Globus pallidus (tissue), 1 donor: ENCODE measurements around the gene FGFR2.

ENCODE experiments used
- DNase-seq: peaks from one replicate; pipeline ENCODE4 v3.0.0-alpha.2; 2015; ENCODE audit warnings: low spot score

Gene FGFR2

GRCh38 chr10:121598263-121599249 is at the start of gene FGFR2:
FGFR2 (minus strand) TSS chr10:121598444; CDS start chr10:121593817, 4,627 bp downstream.
- DNase-seq: peak; percentile 87

DNA sequence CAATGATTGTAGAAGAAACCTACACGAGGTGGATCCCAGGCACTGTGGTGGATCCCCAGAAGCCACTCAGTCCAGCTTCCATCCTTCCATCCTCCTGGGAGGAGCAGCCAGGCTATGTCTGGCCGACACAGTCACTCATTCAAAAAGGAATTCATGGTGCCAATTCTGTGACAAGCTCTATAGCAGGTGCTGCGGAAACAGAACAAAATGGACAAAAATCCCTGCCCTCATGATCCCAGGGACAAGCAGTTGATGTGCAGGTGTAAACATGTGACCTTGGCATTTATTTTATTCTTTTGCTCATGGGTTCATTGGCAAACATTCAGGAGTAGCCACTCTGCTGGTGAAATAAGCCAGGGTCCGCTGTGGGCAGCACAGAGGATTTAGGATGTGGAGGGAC is 49.2 kb upstream of the FGFR2 start:
- DNase-seq: peak; percentile 63

- DNase-seq: no peak
Observed at GRCh38 chr10:121645696-121646095, 47.5 kb upstream of the FGFR2 start.

GRCh38 chr10:121644501-121644900 is 46.3 kb upstream of the FGFR2 start:
- DNase-seq: no peak

GRCh38 chr10:121640266-121640665 is 42.0 kb upstream of the FGFR2 start:
- no peak for DNase-seq

- no peak for DNase-seq
Observed at GRCh38 chr10:121639416-121639815, 41.2 kb upstream of the FGFR2 start.

DNA sequence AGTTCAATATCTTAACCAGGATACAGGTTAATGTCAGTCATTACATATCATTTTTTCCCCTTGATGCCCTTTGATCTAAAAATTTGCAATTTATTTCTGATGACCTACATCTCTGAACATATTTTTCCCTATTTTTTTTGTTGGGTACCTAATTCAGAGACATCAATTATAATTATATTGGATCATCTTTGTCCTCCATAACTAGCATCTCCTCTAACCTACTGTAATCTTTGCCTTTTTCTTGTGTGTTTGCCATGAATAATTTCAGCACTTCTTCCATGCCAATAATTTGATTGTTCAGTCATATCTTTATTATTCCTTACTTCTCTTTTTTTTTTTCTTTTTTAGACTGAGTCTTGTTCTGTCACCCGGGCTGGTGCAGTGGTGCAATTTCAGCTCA is 39.2 kb upstream of the FGFR2 start:
- no peak for DNase-seq

DNA sequence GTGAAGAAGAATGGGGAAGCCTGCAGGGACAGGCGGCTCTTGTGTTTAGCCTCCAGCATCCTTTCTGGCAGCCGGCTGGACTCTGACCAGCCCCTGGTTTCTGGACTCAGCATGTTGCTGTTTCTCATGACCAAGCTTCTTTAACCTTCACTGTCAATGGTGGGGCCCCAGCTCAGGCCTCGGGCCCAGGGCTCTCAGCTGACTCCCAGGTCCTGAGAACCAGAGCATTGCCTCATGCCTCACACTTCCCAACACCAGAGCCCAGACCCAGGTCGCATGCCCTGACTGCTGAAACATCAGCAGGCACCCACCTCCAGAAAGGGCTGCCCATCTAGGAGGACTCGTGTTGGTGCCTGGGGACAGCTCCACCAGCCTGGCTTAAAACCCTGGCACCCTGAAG is 34.8 kb upstream of the FGFR2 start:
- no peak for DNase-seq

DNA sequence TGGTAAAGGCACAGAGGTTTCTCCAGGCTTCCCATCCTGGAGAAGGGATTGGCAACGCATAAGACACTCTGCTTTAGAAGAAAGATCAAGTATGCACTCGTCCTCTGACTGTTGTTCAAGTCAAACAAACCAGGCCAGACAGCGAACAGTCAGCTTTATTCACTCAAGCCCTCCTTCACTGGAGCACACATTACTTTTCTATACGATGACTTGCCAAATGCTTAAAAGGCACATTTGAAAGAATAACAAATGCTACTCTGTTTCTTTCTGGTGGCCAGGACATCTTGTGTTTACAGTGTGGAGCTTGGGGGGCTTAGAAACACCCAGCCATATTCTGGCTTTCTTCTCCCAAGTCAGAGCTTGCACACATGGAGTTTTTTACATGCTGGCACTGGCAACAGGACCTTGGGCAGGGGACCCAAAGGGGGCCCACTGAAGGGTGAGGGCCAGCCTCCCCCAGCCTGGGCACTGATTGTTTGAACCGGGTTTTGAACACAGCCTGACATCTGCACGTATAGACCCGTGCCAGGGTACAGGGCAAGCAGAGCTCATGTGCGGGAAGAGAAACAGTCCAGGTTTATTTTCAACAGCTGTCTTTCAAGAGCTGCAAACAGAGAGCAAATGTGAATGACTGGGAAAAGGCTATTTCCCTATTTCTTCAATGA is 33.3 kb upstream of the FGFR2 start:
- no peak for DNase-seq

DNA sequence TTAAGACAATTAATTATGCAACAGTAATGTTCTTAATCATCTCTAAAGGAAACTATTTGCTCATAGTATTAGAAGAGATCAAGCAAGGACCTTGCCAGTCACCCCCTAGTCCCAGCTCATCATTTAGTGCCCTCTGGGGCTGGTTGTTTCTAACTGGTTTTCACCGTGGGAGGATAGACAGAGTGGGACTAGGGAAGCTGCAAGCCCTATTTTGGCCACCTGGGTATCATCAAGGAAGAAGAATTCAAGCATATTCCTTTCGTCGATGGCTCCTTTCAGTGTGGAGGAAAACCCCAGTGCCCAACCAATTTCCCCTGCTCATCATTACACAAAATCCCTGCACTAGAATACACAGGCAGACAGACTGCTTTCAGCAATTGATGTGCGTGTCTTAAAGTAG is 30.6 kb upstream of the FGFR2 start:
- DNase-seq: no peak

- DNase-seq: no peak
Observed at GRCh38 chr10:121627876-121628581, 29.8 kb upstream of the FGFR2 start.

GRCh38 chr10:121624836-121625486 is 26.7 kb upstream of the FGFR2 start:
- DNase-seq: no peak

DNA sequence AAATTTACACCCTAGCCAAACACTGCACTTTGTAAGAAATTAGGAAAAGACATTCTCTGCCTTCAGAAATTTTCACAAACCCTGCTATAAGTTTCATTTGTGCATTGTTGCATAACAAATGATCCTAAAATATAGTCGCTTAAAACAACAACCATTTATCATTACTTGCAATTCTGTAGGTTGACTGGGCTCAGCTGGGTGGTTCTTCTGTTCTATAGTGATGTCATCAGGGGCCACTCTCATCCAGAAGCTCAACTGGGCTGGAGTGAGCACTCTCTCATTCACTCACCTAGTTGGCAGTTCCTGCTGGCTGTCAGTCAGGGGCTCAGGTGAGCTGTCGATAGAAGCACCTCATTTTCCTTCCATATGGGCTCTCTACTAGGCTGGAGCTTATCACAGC is 20.7 kb upstream of the FGFR2 start:
- DNase-seq: no peak

DNA sequence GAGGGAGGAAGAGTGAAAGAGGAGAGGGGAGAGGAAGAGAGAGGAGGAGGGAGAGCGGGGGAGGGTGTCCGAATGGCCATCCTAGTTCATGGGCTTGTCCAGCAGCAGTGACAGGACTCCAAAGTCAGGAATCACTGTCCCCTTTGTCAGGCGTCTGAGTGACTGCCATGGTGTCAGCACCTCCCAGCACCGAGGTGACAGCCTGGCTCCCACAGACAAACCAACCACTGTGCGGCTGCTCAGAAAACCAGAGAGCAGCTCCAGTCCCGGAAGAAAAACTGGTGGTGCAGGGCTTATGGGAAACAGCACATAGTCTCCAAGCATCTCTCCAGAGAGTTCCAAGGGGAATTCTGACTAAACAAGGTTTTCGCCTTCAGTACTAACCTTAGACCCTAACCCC is 18.9 kb upstream of the FGFR2 start:
- DNase-seq: peak; percentile 91

DNA sequence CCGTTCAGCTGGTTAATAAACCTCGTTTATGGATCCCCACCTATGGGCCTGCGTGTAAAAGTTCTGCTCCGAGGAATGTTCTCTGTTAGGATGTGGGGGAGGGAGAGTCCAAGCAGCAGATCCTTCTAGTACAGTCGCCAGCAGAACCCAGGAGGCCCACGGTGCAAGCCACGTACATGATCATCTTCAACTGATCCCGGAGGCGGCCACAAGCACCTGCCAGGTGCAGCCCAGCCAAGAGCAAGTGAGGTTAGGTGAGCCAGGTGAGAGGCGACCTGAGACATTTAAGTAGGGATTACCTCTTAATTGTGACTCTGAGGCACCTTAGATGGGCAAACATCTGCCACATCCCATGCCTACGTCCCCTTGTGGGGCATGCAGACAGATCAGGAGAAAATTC is 18.0 kb upstream of the FGFR2 start:
- no peak for DNase-seq

- DNase-seq: no peak
Observed at GRCh38 chr10:121615836-121616235, 17.6 kb upstream of the FGFR2 start.

DNA sequence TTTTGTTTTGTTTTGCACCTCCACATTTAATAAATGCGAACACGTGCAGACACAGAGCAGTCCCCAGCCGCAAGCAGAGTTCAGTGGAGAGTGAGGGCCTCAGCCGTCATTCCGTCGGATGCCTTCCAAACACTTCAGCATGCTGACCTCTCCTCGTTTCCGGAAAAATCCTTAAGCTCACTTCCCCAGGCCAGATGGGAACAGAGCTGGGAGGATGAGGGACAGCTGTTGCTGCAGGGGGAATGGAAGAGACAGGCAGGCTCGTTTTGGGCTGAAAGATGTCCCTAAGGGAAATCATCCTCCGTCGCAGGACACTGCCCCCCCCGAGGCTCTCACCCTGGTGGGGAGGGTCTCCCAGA is 17.2 kb upstream of the FGFR2 start:
- no peak for DNase-seq

DNA sequence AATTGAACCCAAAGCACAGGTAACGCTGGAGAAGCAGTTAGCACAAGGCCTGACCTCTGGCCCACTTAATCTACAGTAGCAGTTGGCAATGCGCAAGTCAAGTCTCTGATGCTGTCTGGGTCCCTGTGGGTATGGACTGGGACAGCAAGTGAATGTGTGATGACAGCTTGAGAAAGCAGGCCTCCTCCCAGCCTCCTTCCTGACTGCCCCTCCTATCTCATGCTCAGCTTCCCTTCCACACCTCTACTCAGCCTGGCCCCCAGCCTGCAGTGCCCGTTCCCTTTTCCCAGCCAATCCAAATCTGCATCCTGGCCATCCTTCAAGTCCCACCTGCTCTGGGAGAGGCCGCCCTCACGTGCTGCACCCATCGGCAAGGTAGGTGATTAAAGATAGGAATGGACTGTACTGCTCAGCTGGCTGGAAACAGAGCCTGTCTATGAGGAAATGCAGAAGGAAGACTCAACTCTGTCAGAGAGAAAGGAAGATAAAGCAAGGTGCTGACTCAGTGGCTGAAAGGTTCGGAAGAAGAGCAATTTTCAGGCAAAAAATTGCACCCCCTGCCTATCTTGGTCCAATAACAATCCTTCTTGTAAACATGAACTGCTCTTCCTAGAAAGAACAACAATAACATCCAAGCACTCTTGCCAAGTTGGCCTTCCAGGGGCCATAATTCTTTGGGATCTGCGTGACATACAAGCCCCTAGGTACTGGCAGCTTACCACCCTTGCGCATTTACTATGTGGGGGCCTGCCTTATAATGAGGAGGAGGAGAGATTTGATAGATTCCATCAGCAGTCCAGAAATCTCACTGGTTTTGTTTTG is 16.6 kb upstream of the FGFR2 start:
- DNase-seq: no peak

- DNase-seq: no peak
Observed at GRCh38 chr10:121613456-121613855, 15.2 kb upstream of the FGFR2 start.

DNA sequence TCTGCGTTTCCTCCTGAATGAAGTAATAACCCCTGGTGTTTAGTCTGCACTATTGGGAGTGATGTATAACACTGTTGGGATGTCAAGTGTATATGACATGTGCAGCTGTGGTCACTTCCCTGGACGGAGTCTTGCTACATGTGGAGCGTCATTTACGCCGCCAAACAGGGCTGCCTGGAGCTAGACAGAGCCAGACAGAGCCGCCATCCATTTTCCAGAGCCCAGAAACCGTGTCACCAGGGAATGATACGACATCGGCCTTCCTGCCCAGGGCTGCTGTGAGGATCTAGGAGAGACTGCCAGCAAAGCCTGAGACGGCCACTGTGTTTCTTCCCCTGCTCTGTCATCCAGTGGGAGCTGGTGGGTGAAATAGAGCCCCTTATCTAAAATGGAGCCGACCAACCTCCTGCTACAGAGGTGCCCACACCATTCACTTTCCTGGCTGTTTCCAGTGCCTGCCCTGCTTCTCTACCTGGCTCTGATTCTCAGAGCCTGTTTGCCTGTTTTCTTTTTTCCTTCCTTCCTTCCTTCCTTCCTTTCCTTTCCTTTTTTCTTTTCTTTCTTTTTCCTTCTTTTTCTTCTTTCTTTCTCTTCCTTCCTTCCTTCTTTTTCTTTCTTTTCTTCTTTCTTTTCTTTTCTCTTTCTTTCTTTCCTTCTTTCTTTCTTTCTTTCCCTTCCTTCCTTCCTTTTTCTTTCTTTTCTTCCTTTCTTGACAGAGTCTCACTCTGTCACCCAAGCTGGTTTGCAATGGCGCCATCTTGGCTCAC is 13.3 kb upstream of the FGFR2 start:
- no peak for DNase-seq
